ENCODE measurements around the gene GRID2. TPM values are rescaled to one million over a fixed set of nuclear protein-coding genes. Genes with fewer than 3 reads are reported as not detected.

The GRID2 gene
- total and polyA plus RNA-seq, 2 experiments from 2014 or later = 0.12 TPM; not detected in 1

DNA sequence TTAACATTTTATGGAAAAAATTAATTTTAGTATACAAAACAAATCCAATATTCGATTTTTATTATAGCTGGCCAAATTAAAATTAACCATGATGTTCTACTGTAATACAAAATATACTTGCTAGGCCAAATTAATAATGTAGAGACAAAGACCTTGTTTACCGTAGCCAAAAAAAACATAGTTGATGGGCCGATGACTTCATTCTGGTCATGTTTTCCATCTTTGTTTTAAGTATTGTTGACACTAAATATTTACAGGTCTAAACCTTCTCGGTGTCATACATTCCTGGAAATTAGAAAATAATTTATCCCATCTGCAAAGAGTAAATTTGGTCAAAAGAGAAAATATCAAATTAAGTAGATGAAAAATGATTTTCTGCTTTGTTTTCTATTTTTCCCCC lies 698.5 kb downstream of the GRID2 start:
- H3K4me1 ChIP-seq (ENCODE audit: low read depth) = no peaks in the 10 kb centered on the region

DNA sequence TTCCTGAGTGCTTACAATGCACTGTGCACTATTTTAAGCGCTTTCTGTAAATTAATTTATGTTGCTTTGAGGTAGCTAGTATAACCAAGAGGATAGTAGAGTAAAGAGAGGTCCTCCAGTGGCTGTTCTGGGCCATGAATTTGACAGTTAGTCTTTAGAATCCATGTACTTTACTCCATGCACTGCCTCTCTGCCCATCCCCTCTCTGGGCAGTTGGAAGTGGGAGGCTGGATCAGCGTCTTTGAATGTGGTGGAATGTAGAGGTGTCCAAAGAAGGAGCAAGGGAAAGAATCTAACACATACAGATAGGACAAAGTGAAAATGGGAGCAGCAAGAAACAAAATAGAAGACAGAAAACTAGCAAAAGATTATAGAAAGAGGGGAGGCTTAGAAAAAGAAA lies 712.6 kb downstream of the GRID2 start:
- Histone ChIP-seq H3K4me3 (no peak overlapping the region), H3K27me3 (no peaks in the 10 kb centered on the region)
- TF ChIP-seq, protein P1, sequence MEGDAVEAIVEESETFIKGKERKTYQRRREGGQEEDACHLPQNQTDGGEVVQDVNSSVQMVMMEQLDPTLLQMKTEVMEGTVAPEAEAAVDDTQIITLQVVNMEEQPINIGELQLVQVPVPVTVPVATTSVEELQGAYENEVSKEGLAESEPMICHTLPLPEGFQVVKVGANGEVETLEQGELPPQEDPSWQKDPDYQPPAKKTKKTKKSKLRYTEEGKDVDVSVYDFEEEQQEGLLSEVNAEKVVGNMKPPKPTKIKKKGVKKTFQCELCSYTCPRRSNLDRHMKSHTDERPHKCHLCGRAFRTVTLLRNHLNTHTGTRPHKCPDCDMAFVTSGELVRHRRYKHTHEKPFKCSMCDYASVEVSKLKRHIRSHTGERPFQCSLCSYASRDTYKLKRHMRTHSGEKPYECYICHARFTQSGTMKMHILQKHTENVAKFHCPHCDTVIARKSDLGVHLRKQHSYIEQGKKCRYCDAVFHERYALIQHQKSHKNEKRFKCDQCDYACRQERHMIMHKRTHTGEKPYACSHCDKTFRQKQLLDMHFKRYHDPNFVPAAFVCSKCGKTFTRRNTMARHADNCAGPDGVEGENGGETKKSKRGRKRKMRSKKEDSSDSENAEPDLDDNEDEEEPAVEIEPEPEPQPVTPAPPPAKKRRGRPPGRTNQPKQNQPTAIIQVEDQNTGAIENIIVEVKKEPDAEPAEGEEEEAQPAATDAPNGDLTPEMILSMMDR (IDR thresholded peaks at IDR 0.05; ENCODE audit: low read depth, low read length) = no peak

More for the DNA sequence above, 698.5 kb downstream of the GRID2 start:
- H3K4me3 ChIP-seq = no peak overlapping the region
- no peaks in the 10 kb centered on the region for H3K36me3 ChIP-seq
- no peak overlapping the region for H3K27ac ChIP-seq
- H3K27me3 ChIP-seq = no peaks in the 10 kb centered on the region
- no peaks in the 10 kb centered on the region for H3K9me3 ChIP-seq (ENCODE audit: low read depth)
- TF ChIP-seq, protein P1 (IDR thresholded peaks at IDR 0.05; ENCODE audit: low read depth, low read length) = no peak
- DNase-seq (ENCODE audit: low read depth in 1 of 2, low spot score in 1 of 2) = no peak

DNA sequence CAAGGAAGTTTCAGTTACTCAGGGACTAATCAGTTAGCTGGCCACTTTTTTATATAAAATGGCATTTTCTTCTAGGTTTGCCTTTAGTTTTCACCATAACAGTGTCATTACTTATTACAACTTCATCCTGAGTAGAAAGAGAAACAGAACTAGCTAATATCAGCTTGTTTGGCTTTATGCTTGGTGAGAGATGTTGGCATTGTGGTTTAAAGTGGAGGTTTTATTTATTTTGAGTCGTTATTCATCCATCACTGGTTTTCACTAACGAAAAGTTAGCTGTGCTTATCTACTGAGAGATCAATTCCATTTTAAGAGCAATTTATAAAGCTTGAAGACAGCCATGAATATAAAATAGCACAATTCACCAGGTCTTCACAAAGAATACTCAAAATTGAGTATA lies 714.5 kb downstream of the GRID2 start:
- no peak for DNase-seq (ENCODE audit: low read depth in 1 of 2, low spot score in 1 of 2)

More for the DNA sequence above, 712.6 kb downstream of the GRID2 start:
- Histone ChIP-seq H3K27ac (no peak overlapping the region), H3K36me3 (no peaks in the 10 kb centered on the region), H3K4me1 (ENCODE audit: low read depth) (no peaks in the 10 kb centered on the region), H3K9me3 (ENCODE audit: low read depth) (no peaks in the 10 kb centered on the region)
- no peak for DNase-seq (ENCODE audit: low read depth in 1 of 2, low spot score in 1 of 2)

DNA sequence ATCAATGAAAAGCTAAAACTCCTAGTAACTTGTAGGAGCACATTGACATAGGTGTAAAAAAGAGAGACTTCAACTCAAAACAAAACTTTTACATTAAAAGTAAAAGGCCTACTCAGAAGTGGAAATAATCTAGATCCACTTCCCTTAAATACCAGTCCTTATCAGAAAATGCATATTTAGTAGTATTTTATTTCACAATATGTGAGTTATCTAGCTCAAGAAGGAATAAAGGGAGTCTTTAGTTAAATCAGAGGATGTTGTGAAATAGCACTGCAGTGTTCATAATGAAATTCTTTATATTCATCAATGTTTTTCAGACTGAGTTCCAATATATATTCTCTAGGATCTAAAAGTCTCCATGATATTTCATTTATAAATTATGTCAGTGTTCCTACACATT lies 715.0 kb downstream of the GRID2 start:
- Histone ChIP-seq H3K9me3 (ENCODE audit: low read depth) (no peaks in the 10 kb centered on the region), H3K36me3 (no peaks in the 10 kb centered on the region), H3K4me1 (ENCODE audit: low read depth) (no peaks in the 10 kb centered on the region), H3K4me3 (no peak overlapping the region), H3K27me3 (no peaks in the 10 kb centered on the region), H3K27ac (no peak overlapping the region)
- TF ChIP-seq, protein P1 (IDR thresholded peaks at IDR 0.05; ENCODE audit: low read depth, low read length) = no peak
- DNase-seq (ENCODE audit: low read depth in 1 of 2, low spot score in 1 of 2) = peak in 1 of 2 donors; percentile 50

More for the DNA sequence above, 714.5 kb downstream of the GRID2 start:
- TF ChIP-seq, protein P1 (IDR thresholded peaks at IDR 0.05; ENCODE audit: low read depth, low read length) = no peak
- H3K9me3 ChIP-seq (ENCODE audit: low read depth) = no peaks in the 10 kb centered on the region
- no peak overlapping the region for H3K4me3 ChIP-seq
- no peaks in the 10 kb centered on the region for H3K4me1 ChIP-seq (ENCODE audit: low read depth)
- H3K27ac ChIP-seq = no peak overlapping the region
- H3K36me3 ChIP-seq = no peaks in the 10 kb centered on the region
- no peaks in the 10 kb centered on the region for H3K27me3 ChIP-seq

DNA sequence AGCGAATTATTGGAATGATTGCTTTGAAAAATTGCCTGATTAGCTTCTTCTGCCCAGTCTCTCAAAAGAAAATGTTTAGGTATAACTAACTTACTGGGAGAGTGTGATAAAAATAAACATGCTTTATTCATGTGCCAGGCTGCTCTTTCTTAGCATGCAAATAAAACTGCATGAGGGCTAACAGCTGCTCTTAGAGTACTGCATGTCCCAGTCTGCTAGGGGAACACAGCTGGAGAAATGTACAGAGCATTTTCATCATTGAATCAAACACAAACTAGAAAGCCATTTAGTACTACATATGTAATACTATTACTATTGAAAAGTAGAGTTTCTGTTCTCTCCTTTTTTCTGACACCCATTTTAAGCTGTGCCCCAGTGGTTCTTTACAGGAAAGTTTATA lies 726.0 kb downstream of the GRID2 start:
- no peak overlapping the region for H3K4me3 ChIP-seq
- H3K36me3 ChIP-seq = no peaks in the 10 kb centered on the region
- no peaks in the 10 kb centered on the region for H3K9me3 ChIP-seq (ENCODE audit: low read depth)
- no peak overlapping the region for H3K27ac ChIP-seq
- TF ChIP-seq, protein P1 (IDR thresholded peaks at IDR 0.05; ENCODE audit: low read depth, low read length) = no peak
- no peaks in the 10 kb centered on the region for H3K27me3 ChIP-seq
- no peaks in the 10 kb centered on the region for H3K4me1 ChIP-seq (ENCODE audit: low read depth)
- DNase-seq (ENCODE audit: low read depth in 1 of 2, low spot score in 1 of 2) = peak in 1 of 2 donors; percentile 3

DNA sequence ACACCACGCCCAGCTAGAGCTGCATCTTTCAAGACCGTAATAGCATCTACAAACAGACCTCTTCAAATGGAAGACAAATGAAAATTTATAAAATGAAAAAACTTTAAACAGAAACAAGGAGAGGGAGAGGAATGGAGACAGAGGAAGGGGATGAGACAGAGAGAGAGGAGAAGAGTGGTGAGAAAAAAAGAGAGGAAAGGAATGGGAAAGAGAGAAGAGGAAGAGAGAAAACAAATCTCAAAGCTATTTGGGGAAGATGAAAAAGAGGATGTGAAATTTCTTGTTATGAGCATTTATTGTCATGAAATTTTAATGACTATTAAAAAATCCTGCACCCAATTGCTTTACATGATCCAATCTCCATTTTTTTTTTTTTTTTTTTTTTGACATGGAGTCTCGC lies 726.9 kb downstream of the GRID2 start:
- no peak for DNase-seq (ENCODE audit: low read depth in 1 of 2, low spot score in 1 of 2)
- Histone ChIP-seq H3K4me1 (ENCODE audit: low read depth) (no peaks in the 10 kb centered on the region), H3K9me3 (ENCODE audit: low read depth) (no peaks in the 10 kb centered on the region), H3K27ac (no peak overlapping the region), H3K27me3 (no peaks in the 10 kb centered on the region), H3K4me3 (no peak overlapping the region), H3K36me3 (no peaks in the 10 kb centered on the region)
- TF ChIP-seq, protein P1 (IDR thresholded peaks at IDR 0.05; ENCODE audit: low read depth, low read length) = no peak

All from cardiac muscle cell (in vitro differentiated cells and primary cell).